GM10847 (cell line): ENCODE results near the gene LMO7.

Source experiments
- POLR2A ChIP-seq: IDR thresholded peaks from 2 replicates; pipeline ENCODE4 v1.6.1; 2011; ENCODE audit not compliant: insufficient read length; ENCODE audit errors: extremely low read depth

Gene LMO7

GRCh38 chr13:75896271-75896670 is 260.1 kb downstream of the LMO7 start:
- TF ChIP-seq POLR2A, result no peak

GRCh38 chr13:75897386-75897785 is 261.3 kb downstream of the LMO7 start:
- no peak for TF ChIP-seq POLR2A

- TF ChIP-seq POLR2A, result no peak
These were observed 265.4 kb downstream of the LMO7 start for GRCh38 chr13:75901501-75901900.

- no peak for TF ChIP-seq POLR2A
These were observed 266.3 kb downstream of the LMO7 start for GRCh38 chr13:75902166-75903104.

- no peak for TF ChIP-seq POLR2A
These were observed 267.9 kb downstream of the LMO7 start for GRCh38 chr13:75904012-75904411.

- TF ChIP-seq POLR2A, result no peak
These were observed 270.2 kb downstream of the LMO7 start for GRCh38 chr13:75906315-75906714.

- no peak for TF ChIP-seq POLR2A
These were observed 270.9 kb downstream of the LMO7 start for GRCh38 chr13:75907044-75907443.

- TF ChIP-seq POLR2A, result no peak
These were observed 272.0 kb downstream of the LMO7 start for GRCh38 chr13:75908141-75908540.
